Measurements from ENCODE around the gene NPPC.
"Not testable (repeated sequence)": the region's sequence is repeated elsewhere in the genome, so short reads cannot be mapped to it uniquely, and the experiment has no call there.

Gene NPPC

DNA sequence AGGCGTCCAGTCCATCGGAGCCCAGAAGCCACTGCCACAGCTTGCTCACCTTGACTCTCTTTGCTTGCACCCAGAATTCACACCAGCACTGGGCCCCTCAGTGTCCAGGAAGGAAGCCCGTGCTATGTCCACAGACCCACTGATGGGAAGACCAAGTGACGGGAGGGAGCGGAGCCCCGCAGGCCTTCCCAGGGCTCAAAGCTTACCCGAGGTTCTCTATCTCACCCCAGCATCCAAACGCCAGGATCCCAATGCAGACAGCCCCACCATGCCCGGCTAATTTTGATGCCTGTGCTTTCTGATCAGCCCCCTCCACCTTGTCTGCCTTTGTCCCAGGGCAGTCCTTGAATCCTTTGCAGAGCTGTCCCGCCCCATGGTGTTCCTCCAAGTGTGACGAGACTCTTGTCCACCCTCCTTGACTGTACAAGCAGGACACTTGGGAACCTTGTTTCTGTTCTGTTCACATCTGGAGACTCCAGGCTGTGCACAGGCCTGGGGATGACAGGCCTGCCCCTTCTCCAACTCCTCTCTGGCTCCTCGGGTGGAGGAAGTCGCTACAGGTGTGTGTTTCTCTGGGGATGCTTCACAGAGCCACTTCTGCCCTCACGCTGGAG, 12.0 kb downstream of the NPPC start:
- H3K27ac ChIP-seq: no peak overlapping the region
- no peaks in the 10 kb centered on the region for H3K9me3 ChIP-seq (ENCODE audit: severe bottlenecking)
- no peak for DNase-seq
- H3K36me3 ChIP-seq: no peaks in the 10 kb centered on the region
- H3K27me3 ChIP-seq (ENCODE audit: insufficient read depth, low read depth, severe bottlenecking): no peaks in the 10 kb centered on the region
- TF ChIP-seq, protein P1, sequence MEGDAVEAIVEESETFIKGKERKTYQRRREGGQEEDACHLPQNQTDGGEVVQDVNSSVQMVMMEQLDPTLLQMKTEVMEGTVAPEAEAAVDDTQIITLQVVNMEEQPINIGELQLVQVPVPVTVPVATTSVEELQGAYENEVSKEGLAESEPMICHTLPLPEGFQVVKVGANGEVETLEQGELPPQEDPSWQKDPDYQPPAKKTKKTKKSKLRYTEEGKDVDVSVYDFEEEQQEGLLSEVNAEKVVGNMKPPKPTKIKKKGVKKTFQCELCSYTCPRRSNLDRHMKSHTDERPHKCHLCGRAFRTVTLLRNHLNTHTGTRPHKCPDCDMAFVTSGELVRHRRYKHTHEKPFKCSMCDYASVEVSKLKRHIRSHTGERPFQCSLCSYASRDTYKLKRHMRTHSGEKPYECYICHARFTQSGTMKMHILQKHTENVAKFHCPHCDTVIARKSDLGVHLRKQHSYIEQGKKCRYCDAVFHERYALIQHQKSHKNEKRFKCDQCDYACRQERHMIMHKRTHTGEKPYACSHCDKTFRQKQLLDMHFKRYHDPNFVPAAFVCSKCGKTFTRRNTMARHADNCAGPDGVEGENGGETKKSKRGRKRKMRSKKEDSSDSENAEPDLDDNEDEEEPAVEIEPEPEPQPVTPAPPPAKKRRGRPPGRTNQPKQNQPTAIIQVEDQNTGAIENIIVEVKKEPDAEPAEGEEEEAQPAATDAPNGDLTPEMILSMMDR (IDR thresholded peaks at IDR 0.05; ENCODE audit: low read depth, low read length): no peak
- H3K4me3 ChIP-seq (ENCODE audit: low read depth, low read length): no peak overlapping the region

DNA sequence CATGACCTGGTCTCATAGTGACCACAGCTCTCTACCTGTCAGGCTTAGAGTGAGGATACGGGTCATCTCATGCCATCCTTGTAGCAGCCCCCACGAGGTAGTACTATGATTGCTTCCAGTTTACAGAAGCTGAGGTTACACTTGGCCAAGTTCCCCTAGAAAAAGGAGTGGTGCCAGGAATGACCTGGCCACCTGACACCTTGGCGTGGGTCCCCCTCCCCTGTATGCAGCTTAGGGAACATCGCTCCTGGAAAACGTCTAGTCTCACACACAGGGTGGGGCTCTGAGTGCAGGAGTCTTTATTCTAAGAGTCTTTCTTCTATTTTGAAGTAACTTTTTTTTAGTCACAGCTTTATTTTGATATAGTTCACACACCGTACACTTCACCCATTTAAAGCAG, 14.8 kb downstream of the NPPC start:
- no peak overlapping the region for H3K27ac ChIP-seq
- TF ChIP-seq, protein P1 (IDR thresholded peaks at IDR 0.05; ENCODE audit: low read depth, low read length): no peak
- DNase-seq: no peak
- H3K36me3 ChIP-seq: no peaks in the 10 kb centered on the region
- no peaks in the 10 kb centered on the region for H3K9me3 ChIP-seq (ENCODE audit: severe bottlenecking)
- no peaks in the 10 kb centered on the region for H3K27me3 ChIP-seq (ENCODE audit: insufficient read depth, low read depth, severe bottlenecking)
- H3K4me3 ChIP-seq (ENCODE audit: low read depth, low read length): no peak overlapping the region

DNA sequence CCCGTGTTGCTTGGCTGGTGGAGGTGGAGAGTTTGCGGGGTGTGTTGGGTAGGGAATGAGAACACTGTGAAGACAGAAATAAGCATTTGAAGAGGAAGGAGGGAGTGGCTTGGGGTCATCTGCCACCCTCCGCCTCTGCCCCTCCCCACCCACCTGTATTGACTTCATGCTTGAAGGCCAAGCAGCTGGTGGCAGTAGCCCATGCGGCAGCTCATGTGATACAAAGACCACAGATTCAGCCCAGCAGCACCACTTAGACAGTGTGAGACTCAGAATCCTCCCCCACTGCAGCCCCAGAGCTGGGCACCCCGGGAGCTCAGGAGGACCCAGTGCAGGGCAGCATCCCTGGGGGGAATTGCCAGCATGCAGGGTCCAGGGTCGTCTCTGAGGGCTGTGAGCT, 15.4 kb downstream of the NPPC start:
- TF ChIP-seq, protein P1 (IDR thresholded peaks at IDR 0.05; ENCODE audit: low read depth, low read length): no peak
- no peak overlapping the region for H3K27ac ChIP-seq
- no peaks in the 10 kb centered on the region for H3K27me3 ChIP-seq (ENCODE audit: insufficient read depth, low read depth, severe bottlenecking)
- H3K9me3 ChIP-seq (ENCODE audit: severe bottlenecking): no peaks in the 10 kb centered on the region
- H3K36me3 ChIP-seq: no peaks in the 10 kb centered on the region
- H3K4me3 ChIP-seq (ENCODE audit: low read depth, low read length): no peak overlapping the region
- no peak for DNase-seq

DNA sequence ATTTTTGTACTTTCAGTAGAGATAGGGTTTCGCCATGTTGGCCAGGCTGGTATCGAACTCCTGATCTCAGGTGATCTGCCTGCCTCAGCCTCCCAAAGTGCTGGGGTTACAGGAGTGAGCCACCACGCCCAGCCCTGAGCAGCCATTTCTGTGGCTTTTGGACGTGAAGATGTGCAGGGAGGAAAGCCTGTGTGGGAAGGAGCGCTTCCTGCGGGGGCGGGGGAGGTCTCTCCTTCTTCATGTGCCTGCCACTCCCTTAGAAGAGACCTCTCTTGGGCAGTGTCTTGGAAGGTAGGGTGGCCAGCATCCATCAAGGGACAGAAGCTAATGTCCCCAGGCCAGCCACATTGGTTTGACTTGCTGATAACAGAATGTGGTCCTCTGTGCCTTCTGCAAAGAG, 16.0 kb downstream of the NPPC start:
- H3K4me3 ChIP-seq (ENCODE audit: low read depth, low read length); H3K27ac ChIP-seq; H3K36me3 ChIP-seq; DNase-seq; H3K9me3 ChIP-seq (ENCODE audit: severe bottlenecking); H3K27me3 ChIP-seq (ENCODE audit: insufficient read depth, low read depth, severe bottlenecking): not testable (repeated sequence)

DNA sequence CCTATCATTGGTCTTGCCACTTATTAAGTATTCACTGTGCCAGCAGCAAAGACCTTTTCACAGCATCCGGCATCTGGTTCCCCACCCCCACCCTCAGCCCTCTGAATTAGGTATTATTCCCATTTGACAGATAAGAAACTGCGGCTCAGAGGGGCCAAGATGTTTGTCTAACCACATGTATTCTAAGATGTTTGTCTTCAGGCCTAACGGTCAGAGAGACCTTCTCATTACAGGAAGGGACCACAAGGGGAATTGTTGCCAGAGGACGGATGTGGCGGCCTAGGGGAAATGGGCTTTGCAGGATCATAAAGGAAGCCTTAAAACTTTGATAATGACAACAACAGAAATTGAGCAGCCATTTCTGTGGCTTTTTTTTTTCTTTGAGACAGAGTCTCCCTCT, 16.6 kb downstream of the NPPC start:
- H3K36me3 ChIP-seq: no peaks in the 10 kb centered on the region
- no peaks in the 10 kb centered on the region for H3K27me3 ChIP-seq (ENCODE audit: insufficient read depth, low read depth, severe bottlenecking)
- no peak for DNase-seq
- no peak overlapping the region for H3K4me3 ChIP-seq (ENCODE audit: low read depth, low read length)
- TF ChIP-seq, protein P1 (IDR thresholded peaks at IDR 0.05; ENCODE audit: low read depth, low read length): no peak
- no peak overlapping the region for H3K27ac ChIP-seq
- H3K9me3 ChIP-seq (ENCODE audit: severe bottlenecking): no peaks in the 10 kb centered on the region

DNA sequence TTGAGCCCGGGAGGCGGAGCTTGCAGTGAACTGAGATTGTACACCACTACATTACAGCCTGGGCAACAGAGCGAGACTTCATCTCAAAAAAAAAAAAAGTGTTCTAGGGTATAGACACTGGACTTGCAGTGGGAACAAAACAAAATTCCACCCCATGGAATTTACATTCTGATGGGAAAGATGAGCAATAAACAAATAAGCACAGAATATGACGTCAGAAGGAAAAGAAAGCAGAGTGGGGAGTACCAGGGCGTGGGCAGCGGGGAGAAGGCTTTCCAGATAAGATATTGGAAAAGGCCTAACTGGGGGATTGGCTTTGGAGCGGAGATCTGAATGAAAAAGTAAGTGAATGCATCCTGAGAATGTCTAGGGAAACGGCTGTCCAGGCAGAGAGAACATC, 17.6 kb downstream of the NPPC start:
- no peaks in the 10 kb centered on the region for H3K36me3 ChIP-seq
- no peak overlapping the region for H3K4me3 ChIP-seq (ENCODE audit: low read depth, low read length)
- H3K27me3 ChIP-seq (ENCODE audit: insufficient read depth, low read depth, severe bottlenecking): no peaks in the 10 kb centered on the region
- no peaks in the 10 kb centered on the region for H3K9me3 ChIP-seq (ENCODE audit: severe bottlenecking)
- no peak for DNase-seq
- H3K27ac ChIP-seq: no peak overlapping the region
- TF ChIP-seq, protein P1 (IDR thresholded peaks at IDR 0.05; ENCODE audit: low read depth, low read length): no peak
